SU-DHL-6 (cell line): ENCODE measurements around the gene OR8U1.

Source experiments
- H2AFZ ChIP-seq: fragments of 200-600 bp; sonication (generic); 2 replicates; pipeline ENCODE4 v1.6.1; 2014; ENCODE audit warnings: low read depth, mild to moderate bottlenecking, moderate library complexity, mixed read lengths, antibody characterized with exemption, low read length; ENCODE audit not compliant: severe bottlenecking
- H3F3A ChIP-seq: fragments of 200-600 bp; shearing (Covaris generic); 2 replicates; pipeline ENCODE4 v1.6.0; 2016; ENCODE audit warnings: antibody characterized with exemption, mild to moderate bottlenecking; ENCODE audit not compliant: insufficient read depth
- H3K27ac ChIP-seq: fragments of 200-600 bp; sonication (generic); 2 replicates; pipeline ENCODE4 v1.5.1; 2016; ENCODE audit warnings: low read depth, mild to moderate bottlenecking, low read length, moderate library complexity, mixed read lengths
- H3K27me3 ChIP-seq: fragments of 200-600 bp; sonication (generic), shearing (Covaris generic); 2 replicates; pipeline ENCODE4 v1.6.0; 2014; ENCODE audit warnings: mild to moderate bottlenecking, low read length
- H3K36me3 ChIP-seq: fragments of 200-600 bp; sonication (generic); 2 replicates; pipeline ENCODE4 v1.6.1; 2014; ENCODE audit warnings: mild to moderate bottlenecking, low read length, mixed read lengths
- H3K4me2 ChIP-seq: fragments of 300-600, 200-600 bp; shearing (Covaris generic), sonication (generic); 2 replicates; pipeline ENCODE4 v1.6.0; 2014; ENCODE audit warnings: low read length, low read depth, mild to moderate bottlenecking; ENCODE audit not compliant: poor library complexity, severe bottlenecking
- H3K4me3 ChIP-seq: fragments of 200-600 bp; sonication (generic); 2 replicates; pipeline ENCODE4 v1.5.1; 2014; ENCODE audit warnings: antibody characterized with exemption, low read length, mild to moderate bottlenecking, mixed read lengths; ENCODE audit not compliant: insufficient read depth, poor library complexity, severe bottlenecking
- H3K79me2 ChIP-seq: fragments of 200-600 bp; sonication (generic); 2 replicates; pipeline ENCODE4 v1.6.1; 2014; ENCODE audit warnings: mild to moderate bottlenecking, low read length, moderate library complexity; ENCODE audit not compliant: insufficient read depth
- H3K9ac ChIP-seq: fragments of 200-600 bp; sonication (generic); 2 replicates; pipeline ENCODE4 v1.7.0; 2014; ENCODE audit warnings: mild to moderate bottlenecking, low read length
- H3K9me2 ChIP-seq: fragments of 200-600 bp; sonication (generic); replicated peaks from 2 replicates; pipeline ENCODE4 v1.6.1; 2014; ENCODE audit warnings: low read length; ENCODE audit not compliant: insufficient read depth
- H3K9me3 ChIP-seq: fragments of 200-600 bp; sonication (generic); 2 replicates; pipeline ENCODE4 v1.6.1; 2014; ENCODE audit warnings: low read length, mixed read lengths; ENCODE audit not compliant: insufficient read depth
- H4K20me1 ChIP-seq: fragments of 200-600 bp; sonication (generic); 2 replicates; pipeline ENCODE4 v1.6.1; 2014; ENCODE audit warnings: low read depth, mild to moderate bottlenecking, antibody characterized with exemption, low read length, moderate library complexity, mixed read lengths
- CTCF ChIP-seq: fragments of 200-600 bp; sonication (generic); IDR thresholded peaks from one replicate; pipeline ENCODE4 v1.5.1; 2017; ENCODE audit warnings: antibody characterized with exemption, mild to moderate bottlenecking, low read length, moderate library complexity; ENCODE audit not compliant: insufficient read depth, poor library complexity, severe bottlenecking
- EZH2phosphoT487 ChIP-seq: fragments of 200-600 bp; sonication (generic), shearing (Covaris generic); conservative IDR thresholded peaks from 2 replicates; pipeline ENCODE4 v1.6.1; 2018; ENCODE audit warnings: mild to moderate bottlenecking, antibody characterized with exemption, low read length, moderate library complexity, mixed read lengths

Gene OR8U1

GRCh38 chr11:56404393-56404792 is 29.0 kb downstream of the OR8U1 start:
- Histone ChIP-seq H3K4me3 (no peak overlapping the region), H3F3A (no peaks in the 10 kb centered on the region), H2AFZ (no peak overlapping the region), H3K9ac (no peak overlapping the region), H3K79me2 (no peaks in the 10 kb centered on the region), H3K9me2 (no peaks in the 10 kb centered on the region), H3K9me3 (no peaks in the 10 kb centered on the region), H4K20me1 (no peaks in the 10 kb centered on the region), H3K27ac (no peak overlapping the region), H3K36me3 (no peaks in the 10 kb centered on the region), H3K27me3 (no peaks in the 10 kb centered on the region), H3K4me2 (no peak overlapping the region)
- TF ChIP-seq EZH2phosphoT487: no peak
- no peak for TF ChIP-seq CTCF

- Histone ChIP-seq H4K20me1 (no peaks in the 10 kb centered on the region), H2AFZ (no peak overlapping the region), H3K27ac (no peak overlapping the region), H3K9me2 (no peaks in the 10 kb centered on the region), H3K9me3 (no peaks in the 10 kb centered on the region), H3K27me3 (no peaks in the 10 kb centered on the region), H3K36me3 (no peaks in the 10 kb centered on the region), H3K4me3 (no peak overlapping the region), H3K9ac (no peak overlapping the region), H3K79me2 (no peaks in the 10 kb centered on the region), H3K4me2 (no peak overlapping the region), H3F3A (no peaks in the 10 kb centered on the region)
- TF ChIP-seq CTCF (no peak), EZH2phosphoT487 (no peak)
Measured at GRCh38 chr11:56410801-56411200, 35.4 kb downstream of the OR8U1 start.

- no peak within 1 kb of the TSS for H2AFZ ChIP-seq
- H3K9me3 ChIP-seq: no peaks in the 10 kb centered on the region
- H3F3A ChIP-seq: no peaks in the 10 kb centered on the region
- no peak within 1 kb of the TSS for H3K27ac ChIP-seq
- no peaks in the 10 kb centered on the region for H4K20me1 ChIP-seq
- no peaks in the 10 kb centered on the region for H3K27me3 ChIP-seq
- H3K9me2 ChIP-seq: no peaks in the 10 kb centered on the region
- TF ChIP-seq EZH2phosphoT487 (no peak), CTCF (no peak)
- H3K4me3 ChIP-seq: no peak within 1 kb of the TSS
- no peaks in the 10 kb centered on the region for H3K36me3 ChIP-seq
- H3K9ac ChIP-seq: no peak within 1 kb of the TSS
- H3K79me2 ChIP-seq: no peaks in the 10 kb centered on the region
- H3K4me2 ChIP-seq: no peak within 1 kb of the TSS
Measured at GRCh38 chr11:56412396-56412795, 37.0 kb downstream of the OR8U1 start, which contains the start of gene OR5AL1. Gene OR5AL1, plus strand, starts transcription at chr11:56412696.
